Measurements from ENCODE around the gene RICTOR.

GRCh38 chr5:39109606-39110005 is 35.4 kb upstream of the RICTOR start:
- TF ChIP-seq MAFK (IDR thresholded peaks at IDR 0.05; ENCODE audit: partially characterized antibody), result no peak
- no peak for TF ChIP-seq POLR2AphosphoS2 (conservative IDR thresholded peaks at IDR 0.05; ENCODE audit: low read length)
- no peak for TF ChIP-seq HOXA7 (CRISPR knock-in tag; IDR thresholded peaks at IDR 0.05)
